Hepatocyte (in vitro differentiated cells): Measurements from ENCODE around the gene MTA1. TPM values are rescaled to one million over a fixed set of nuclear protein-coding genes. Genes with fewer than 3 reads are reported as not detected.

Experiments
- DNase-seq: peaks from one replicate; pipeline ENCODE4 v3.0.0-alpha.2; 2016; ENCODE audit warnings: low spot score
- H2AFZ ChIP-seq: fragments of 200-600 bp; sonication (generic); 2 replicates; pipeline ENCODE4 v1.6.0; 2016; ENCODE audit warnings: antibody characterized with exemption, mild to moderate bottlenecking
- H3K27ac ChIP-seq: fragments of 200-600 bp; sonication (generic); 2 replicates; pipeline ENCODE4 v1.5.1; 2016; ENCODE audit warnings: mild to moderate bottlenecking
- H3K27me3 ChIP-seq: fragments of 200-600 bp; sonication (generic); 2 replicates; pipeline ENCODE4 v1.6.1; 2016
- H3K36me3 ChIP-seq: fragments of 200-600 bp; sonication (generic); replicated peaks from 2 replicates; pipeline ENCODE4 v1.5.1; 2016; ENCODE audit warnings: low read depth; ENCODE audit not compliant: insufficient read depth
- H3K4me1 ChIP-seq: fragments of 200-600 bp; sonication (generic); 2 replicates; pipeline ENCODE4 v1.5.1; 2016; ENCODE audit warnings: mild to moderate bottlenecking, moderate library complexity; ENCODE audit not compliant: insufficient read depth
- H3K4me2 ChIP-seq: fragments of 200-600 bp; sonication (generic); 2 replicates; pipeline ENCODE4 v1.6.0; 2016
- H3K4me3 ChIP-seq: fragments of 200-600 bp; sonication (generic); 2 replicates; pipeline ENCODE4 v1.5.1; 2016; ENCODE audit warnings: mild to moderate bottlenecking
- H3K79me2 ChIP-seq: fragments of 200-600 bp; sonication (generic); 2 replicates; pipeline ENCODE4 v1.6.0; 2017; ENCODE audit warnings: mild to moderate bottlenecking
- H3K9me2 ChIP-seq: fragments of 200-600 bp; sonication (generic); replicated peaks from 2 replicates; pipeline ENCODE4 v1.6.0; 2017; ENCODE audit warnings: mild to moderate bottlenecking; ENCODE audit not compliant: insufficient read depth
- H3K9me3 ChIP-seq: fragments of 200-600 bp; sonication (generic); 2 replicates; pipeline ENCODE4 v1.5.1; 2016; ENCODE audit warnings: low read depth, mild to moderate bottlenecking
- H4K20me1 ChIP-seq: fragments of 200-600 bp; sonication (generic); 2 replicates; pipeline ENCODE4 v1.6.0; 2016; ENCODE audit warnings: mild to moderate bottlenecking; ENCODE audit not compliant: insufficient read depth, poor library complexity, severe bottlenecking
- EZH2 ChIP-seq: fragments of 200-600 bp; sonication (generic); IDR thresholded peaks from 2 replicates; pipeline ENCODE4 v1.6.1; 2016; ENCODE audit warnings: antibody characterized with exemption, mild to moderate bottlenecking, borderline replicate concordance
- EZH2phosphoT487 ChIP-seq: fragments of 200-600 bp; sonication (generic); IDR thresholded peaks from one replicate; pipeline ENCODE4 v1.6.1; 2018; ENCODE audit warnings: antibody characterized with exemption, mild to moderate bottlenecking, low read depth, moderate library complexity; ENCODE audit not compliant: unreplicated experiment, severe bottlenecking
- WGBS: methylation state at CpG from one replicate; pipeline ENCODE4 v1.1.6; 2016; ENCODE audit warnings: low lambda C conversion rate; ENCODE audit errors: missing lambda C conversion rate; 5-methylcytosine and 5-hydroxymethylcytosine counted together
- polyA plus RNA-seq: library from polyadenylated mRNA; unstranded; fragments of >200 nt; fragmentation: Nextera tagmentation; extraction: Ambion mirVana; gene quantifications from 2 replicates; pipeline ENCODE4 v1.2.1, GENCODE V29; 2016
- total RNA-seq: library from RNA; depleted of rRNA; stranded (reverse); fragments of >200 nt; gene quantifications from 2 replicates; pipeline ENCODE4 v1.2.3, GENCODE V29; 2014
- TF ChIP-seq, protein P1 (sequence below): fragments of 200-600 bp; sonication (generic); IDR thresholded peaks from 2 replicates; pipeline ENCODE4 v1.5.1; 2016; ENCODE audit warnings: antibody characterized with exemption, mild to moderate bottlenecking; ENCODE audit not compliant: poor library complexity

The MTA1 gene
- total and polyA plus RNA-seq, 2 experiments from 2014 or later, result 48.1 to 52.7 TPM

DNA sequence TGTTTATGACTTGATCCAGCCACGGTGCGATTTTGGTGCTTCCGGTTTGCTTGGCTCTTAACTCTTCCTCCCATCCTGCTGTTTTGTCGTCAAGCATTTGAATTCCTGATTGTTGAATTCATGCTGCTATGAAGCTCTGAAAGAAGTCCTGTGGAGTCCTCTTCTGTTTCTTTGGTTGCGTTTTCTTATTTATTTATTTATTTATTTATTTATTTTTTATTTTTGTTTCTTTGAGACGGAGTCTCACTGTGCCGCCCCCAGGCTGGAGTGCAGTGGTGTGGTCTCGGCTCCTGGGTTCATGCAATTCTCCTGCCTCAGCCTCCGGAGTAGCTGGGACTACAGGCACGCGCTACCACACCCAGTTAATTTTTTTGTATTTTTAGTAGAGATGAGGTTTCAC lies 3.0 kb upstream of the MTA1 start:
- Histone ChIP-seq H3K4me1 (peaks cover 20% of the 10 kb centered on the region), H3K27ac (no peak overlapping the region), H3K4me3 (no peak overlapping the region), H3K27me3 (peaks cover 2% of the 10 kb centered on the region), H2AFZ (no peak overlapping the region), H3K9me3 (no peaks in the 10 kb centered on the region), H3K79me2 (peaks cover 22% of the 10 kb centered on the region), H3K9me2 (no peaks in the 10 kb centered on the region), H3K36me3 (no peaks in the 10 kb centered on the region), H3K4me2 (no peak overlapping the region), H4K20me1 (peaks cover 6% of the 10 kb centered on the region)
- 96% methylated on average over 11 of the region's 11 CpGs for WGBS
- DNase-seq, result no peak
- TF ChIP-seq, protein P1, sequence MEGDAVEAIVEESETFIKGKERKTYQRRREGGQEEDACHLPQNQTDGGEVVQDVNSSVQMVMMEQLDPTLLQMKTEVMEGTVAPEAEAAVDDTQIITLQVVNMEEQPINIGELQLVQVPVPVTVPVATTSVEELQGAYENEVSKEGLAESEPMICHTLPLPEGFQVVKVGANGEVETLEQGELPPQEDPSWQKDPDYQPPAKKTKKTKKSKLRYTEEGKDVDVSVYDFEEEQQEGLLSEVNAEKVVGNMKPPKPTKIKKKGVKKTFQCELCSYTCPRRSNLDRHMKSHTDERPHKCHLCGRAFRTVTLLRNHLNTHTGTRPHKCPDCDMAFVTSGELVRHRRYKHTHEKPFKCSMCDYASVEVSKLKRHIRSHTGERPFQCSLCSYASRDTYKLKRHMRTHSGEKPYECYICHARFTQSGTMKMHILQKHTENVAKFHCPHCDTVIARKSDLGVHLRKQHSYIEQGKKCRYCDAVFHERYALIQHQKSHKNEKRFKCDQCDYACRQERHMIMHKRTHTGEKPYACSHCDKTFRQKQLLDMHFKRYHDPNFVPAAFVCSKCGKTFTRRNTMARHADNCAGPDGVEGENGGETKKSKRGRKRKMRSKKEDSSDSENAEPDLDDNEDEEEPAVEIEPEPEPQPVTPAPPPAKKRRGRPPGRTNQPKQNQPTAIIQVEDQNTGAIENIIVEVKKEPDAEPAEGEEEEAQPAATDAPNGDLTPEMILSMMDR, result no peak
- no peak for TF ChIP-seq EZH2
- no peak for TF ChIP-seq EZH2phosphoT487

DNA sequence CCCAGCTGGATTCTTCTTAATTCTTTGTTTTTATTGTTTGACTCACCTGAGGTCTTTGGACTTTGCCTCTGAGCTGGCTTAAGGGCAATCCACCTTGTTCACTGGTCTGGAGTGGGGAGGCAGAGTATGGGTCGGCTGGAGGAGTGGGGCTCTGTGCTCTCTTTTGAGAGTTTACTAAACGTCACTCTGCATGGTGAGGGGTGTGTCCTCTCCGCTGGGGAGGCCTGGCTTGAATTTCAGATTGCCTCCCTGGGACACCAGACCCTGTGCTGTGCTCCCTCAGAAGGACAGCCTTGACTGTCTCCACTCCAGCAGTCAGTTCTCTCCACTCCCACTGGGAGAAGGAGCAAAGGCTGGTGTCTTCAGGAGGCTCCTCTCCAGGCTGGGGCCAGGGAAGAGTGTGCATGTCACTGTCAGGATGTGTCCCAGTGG lies 1.9 kb upstream of the MTA1 start:
- 67% methylated on average over 3 of the region's 3 CpGs for WGBS
- Histone ChIP-seq H2AFZ (no peak overlapping the region), H3K36me3 (no peaks in the 10 kb centered on the region), H3K9me2 (no peaks in the 10 kb centered on the region), H3K4me3 (no peak overlapping the region), H4K20me1 (peaks cover 14% of the 10 kb centered on the region), H3K4me2 (peak overlapping the region; percentile 98), H3K27ac (peak overlapping the region; percentile 58), H3K4me1 (peaks cover 18% of the 10 kb centered on the region), H3K79me2 (peaks cover 32% of the 10 kb centered on the region), H3K27me3 (no peaks in the 10 kb centered on the region), H3K9me3 (no peaks in the 10 kb centered on the region)
- DNase-seq, result no peak
- TF ChIP-seq EZH2, result no peak
- TF ChIP-seq EZH2phosphoT487, result no peak
- TF ChIP-seq, protein P1, result no peak

DNA sequence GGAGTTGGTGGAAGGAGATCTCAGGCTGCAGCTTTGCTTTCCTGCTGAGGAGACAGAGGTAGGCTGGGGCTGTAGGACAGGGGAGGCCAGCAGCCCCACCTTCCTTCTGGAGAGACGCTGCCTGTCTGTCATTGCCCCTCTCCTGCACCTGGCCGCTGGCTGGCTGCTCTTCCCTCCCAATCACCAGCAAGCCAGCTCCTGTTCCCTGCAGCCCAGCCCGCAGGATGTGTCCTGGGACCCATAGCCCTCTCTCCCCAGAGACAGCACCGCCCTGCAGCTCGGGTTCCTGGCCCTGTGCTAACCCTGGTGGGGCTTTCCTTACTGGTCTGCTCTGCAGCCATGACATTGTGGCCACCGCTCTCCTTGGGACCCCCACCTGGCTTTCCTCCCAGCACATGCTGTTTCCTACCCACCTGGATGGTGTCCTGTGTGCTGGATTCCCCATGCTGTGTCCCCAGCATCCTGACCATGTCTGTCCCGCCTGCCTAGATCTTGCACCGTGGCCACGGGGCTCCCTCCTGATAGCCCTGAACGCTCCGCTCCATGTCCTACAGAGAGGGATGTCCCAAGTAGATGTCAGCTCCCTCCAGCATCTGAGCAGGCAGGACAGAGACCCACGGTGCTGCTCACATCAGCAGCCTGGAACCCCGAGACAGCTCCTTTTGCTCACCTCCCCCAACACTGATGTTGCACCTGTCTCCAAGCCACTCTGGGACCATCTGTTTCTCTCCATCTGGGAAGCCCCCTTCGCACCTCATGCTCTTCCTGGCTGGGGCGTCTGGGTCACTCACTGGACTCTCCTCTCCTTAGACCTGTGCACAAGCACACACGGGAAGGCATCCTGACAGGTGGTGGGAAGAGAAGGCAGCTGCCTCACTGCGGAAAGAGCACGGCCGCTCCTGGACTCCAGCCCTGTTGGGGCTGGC lies 1.1 kb upstream of the MTA1 start:
- H4K20me1 ChIP-seq, result peaks cover 18% of the 10 kb centered on the region
- H3K27ac ChIP-seq, result peak overlapping the region; percentile 69
- peak overlapping the region; percentile 82 for H3K4me3 ChIP-seq
- WGBS, result 86% methylated on average over 18 of the region's 19 CpGs
- H3K36me3 ChIP-seq, result no peaks in the 10 kb centered on the region
- H3K9me3 ChIP-seq, result no peaks in the 10 kb centered on the region
- H2AFZ ChIP-seq, result peak overlapping the region; percentile 97
- peak overlapping the region; percentile 98 for H3K4me2 ChIP-seq
- peaks cover 40% of the 10 kb centered on the region for H3K79me2 ChIP-seq
- peaks cover 18% of the 10 kb centered on the region for H3K4me1 ChIP-seq
- no peaks in the 10 kb centered on the region for H3K27me3 ChIP-seq
- TF ChIP-seq EZH2 (no peak), EZH2phosphoT487 (no peak)
- TF ChIP-seq, protein P1, result no peak
- H3K9me2 ChIP-seq, result no peaks in the 10 kb centered on the region
- DNase-seq, result no peak
